Colonic mucosa (tissue), 4 donors: Measurements from ENCODE around the gene DNASE1L3. TPM values are rescaled to one million over a fixed set of nuclear protein-coding genes. Genes with fewer than 3 reads are reported as not detected.

Source experiments
- DNase-seq: peaks from one replicate; pipeline ENCODE4 v3.0.0-alpha.2; 2020
- H3K27ac ChIP-seq: fragments of 200-600 bp; one replicate; pipeline ENCODE4 v1.8.0; 2021
- H3K27me3 ChIP-seq: fragments of 200-600 bp; one replicate; pipeline ENCODE4 v1.8.0; 2021
- H3K36me3 ChIP-seq: fragments of 200-600 bp; one replicate; pipeline ENCODE4 v1.8.0; 2021
- H3K4me1 ChIP-seq: fragments of 200-600 bp; one replicate; pipeline ENCODE4 v1.8.0; 2021; ENCODE audit warnings: mild to moderate bottlenecking
- H3K4me3 ChIP-seq: fragments of 200-600 bp; one replicate; pipeline ENCODE4 v1.8.0; 2021
- H3K9ac ChIP-seq, 2 donors: one replicate each; pipeline ENCODE4 v1.7.0; 2013; ENCODE audit warnings: control low read depth in 2 of 2, low read depth in 2 of 2, low read length in 2 of 2
- H3K9me3 ChIP-seq: fragments of 200-600 bp; one replicate; pipeline ENCODE4 v1.8.0; 2021
- CTCF ChIP-seq: fragments of 200-600 bp; IDR thresholded peaks from one replicate; pipeline ENCODE4 v1.8.0; 2022; ENCODE audit warnings: antibody characterized with exemption, mild to moderate bottlenecking
- intact Hi-C: fragments of 100-400 bp; cut with DNase I; formaldehyde crosslinking; loops from one replicate; pipeline ENCODE4 v1.14.1; 2022
- total RNA-seq, 2 donors: library from RNA; stranded (reverse); fragmentation: NEBNext Ultra II Directional in 1 of 2; extraction: Animal tissue kit (Norgen Biotek cat#: 25700) in 1 of 2; gene quantifications; one replicate each; pipeline ENCODE4 v1.2.1, GENCODE V29; 2021
- donor health status: healthy.
- donor health status: DM: no; HTN: no; CAD: no.
- donor health status: DM: no; HTN: no; CAD: no.

Gene DNASE1L3, protein sequence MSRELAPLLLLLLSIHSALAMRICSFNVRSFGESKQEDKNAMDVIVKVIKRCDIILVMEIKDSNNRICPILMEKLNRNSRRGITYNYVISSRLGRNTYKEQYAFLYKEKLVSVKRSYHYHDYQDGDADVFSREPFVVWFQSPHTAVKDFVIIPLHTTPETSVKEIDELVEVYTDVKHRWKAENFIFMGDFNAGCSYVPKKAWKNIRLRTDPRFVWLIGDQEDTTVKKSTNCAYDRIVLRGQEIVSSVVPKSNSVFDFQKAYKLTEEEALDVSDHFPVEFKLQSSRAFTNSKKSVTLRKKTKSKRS
- 1 to 10 TPM; 2.2 to 6.2 TPM for total RNA-seq

DNA sequence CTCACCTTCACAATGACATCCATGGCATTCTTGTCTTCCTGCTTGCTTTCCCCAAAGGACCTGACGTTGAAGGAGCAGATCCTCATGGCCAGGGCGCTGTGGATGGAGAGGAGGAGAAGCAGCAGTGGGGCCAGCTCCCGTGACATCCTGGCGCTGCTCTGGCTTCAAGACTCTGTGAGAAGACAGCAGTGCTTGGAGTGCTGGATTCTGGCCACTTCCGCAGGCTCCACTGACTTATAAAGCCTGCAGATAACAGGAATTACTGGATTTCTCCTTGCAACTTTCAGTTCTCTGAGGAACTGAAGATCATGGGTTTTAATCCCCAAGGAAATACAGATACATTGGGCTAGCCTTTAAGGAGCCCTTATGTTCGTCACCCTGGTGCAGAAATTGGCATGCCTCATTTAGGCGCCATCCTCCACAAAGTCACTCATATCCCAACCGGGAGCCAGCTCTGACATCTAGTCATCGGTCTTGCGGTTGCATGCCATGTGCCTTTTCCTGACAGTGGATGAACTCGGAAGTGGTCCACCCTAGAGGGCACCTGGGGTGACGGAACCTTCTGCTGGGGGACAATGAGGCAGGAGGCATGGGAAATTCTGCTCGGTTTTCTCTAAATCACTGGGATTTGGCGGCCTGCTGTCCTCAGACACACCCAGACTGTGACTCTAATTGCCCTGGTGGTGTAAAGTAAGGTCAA, at the start of gene DNASE1L3:
Gene DNASE1L3 (minus strand): TSS at position 212 of the 700 bp plus-strand sequence. CDS start 66 bp downstream, at position 146.
- H3K27ac ChIP-seq: no peak within 1 kb of the TSS
- no peak within 1 kb of the TSS for H3K9ac ChIP-seq
- H3K9me3 ChIP-seq: no peaks in the 10 kb centered on the region
- intact Hi-C loops: no loop called here
- H3K27me3 ChIP-seq: no peaks in the 10 kb centered on the region
- no peaks in the 10 kb centered on the region for H3K36me3 ChIP-seq
- H3K4me1 ChIP-seq: no peaks in the 10 kb centered on the region
- no peak for TF ChIP-seq CTCF
- no peak for DNase-seq
- no peak within 1 kb of the TSS for H3K4me3 ChIP-seq

DNA sequence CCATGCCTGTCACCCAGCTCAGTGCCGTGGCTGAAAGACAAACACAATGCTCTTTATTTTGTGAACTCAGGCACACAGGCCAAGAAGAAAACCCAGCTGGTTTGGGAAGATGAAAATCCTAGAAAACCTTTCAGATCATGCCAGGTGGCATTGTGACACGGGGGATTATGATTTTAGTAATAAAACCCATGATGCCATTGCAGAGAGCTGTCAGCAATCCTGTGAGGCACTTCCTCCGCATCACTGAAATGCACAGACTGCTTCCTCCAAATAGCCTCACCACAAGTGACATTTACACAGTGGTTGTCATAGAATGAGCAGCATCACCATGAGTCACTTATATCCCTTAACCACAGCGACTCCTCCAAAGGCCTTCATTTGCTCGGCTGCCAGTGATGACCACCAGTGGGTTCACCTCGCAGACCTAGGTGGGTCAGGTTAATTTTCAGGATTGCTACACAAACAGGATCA, 49.5 kb upstream of the DNASE1L3 start:
- Histone ChIP-seq H3K9ac (no peak overlapping the region), H3K4me1 (no peaks in the 10 kb centered on the region), H3K27me3 (no peaks in the 10 kb centered on the region), H3K4me3 (no peak overlapping the region), H3K36me3 (no peaks in the 10 kb centered on the region), H3K9me3 (no peaks in the 10 kb centered on the region), H3K27ac (no peak overlapping the region)
- TF ChIP-seq CTCF: no peak
- DNase-seq: no peak
- intact Hi-C loops: no loop called here

DNA sequence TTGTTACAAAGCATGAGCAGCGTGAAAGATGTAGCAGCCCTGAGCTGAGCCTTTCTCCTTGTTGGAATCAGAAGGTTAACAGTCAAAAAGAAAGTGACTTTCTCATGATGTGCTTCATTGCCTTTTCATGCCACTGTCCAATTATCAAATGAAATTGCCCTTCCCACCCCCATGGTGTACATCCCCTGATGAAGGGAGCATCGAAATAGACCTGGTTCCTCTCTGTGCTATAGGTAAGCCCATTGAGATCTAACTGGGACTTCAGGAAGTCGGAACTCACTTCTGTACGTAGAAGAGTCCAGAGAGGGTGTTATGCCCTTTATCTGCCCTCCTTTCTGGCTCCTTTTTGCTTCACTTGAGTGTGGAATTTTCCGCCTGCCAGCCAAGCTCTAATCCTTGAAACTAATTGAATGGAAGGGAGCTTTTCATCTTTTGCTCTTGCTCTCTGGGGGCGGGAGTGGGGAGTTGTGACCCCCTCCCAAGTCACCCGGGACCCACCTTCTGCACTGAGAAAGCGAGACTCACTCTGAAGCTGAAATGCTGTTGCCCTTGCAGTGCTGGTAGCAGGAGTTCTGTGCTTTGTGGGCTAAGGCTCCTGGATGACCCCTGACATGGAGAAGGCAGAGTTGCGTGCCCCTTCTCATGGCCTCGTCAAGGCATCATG, 47.8 kb upstream of the DNASE1L3 start:
- DNase-seq: no peak
- intact Hi-C loops: no loop called here
- H3K9me3 ChIP-seq: no peaks in the 10 kb centered on the region
- no peaks in the 10 kb centered on the region for H3K36me3 ChIP-seq
- no peak overlapping the region for H3K4me3 ChIP-seq
- no peak for TF ChIP-seq CTCF
- peaks cover 4% of the 10 kb centered on the region for H3K4me1 ChIP-seq
- no peaks in the 10 kb centered on the region for H3K27me3 ChIP-seq
- H3K27ac ChIP-seq: no peak overlapping the region
- H3K9ac ChIP-seq: no peak overlapping the region

- Histone ChIP-seq H3K36me3 (no peaks in the 10 kb centered on the region), H3K4me1 (peaks cover 4% of the 10 kb centered on the region), H3K4me3 (no peak overlapping the region), H3K27me3 (no peaks in the 10 kb centered on the region), H3K9ac (no peak overlapping the region), H3K9me3 (no peaks in the 10 kb centered on the region), H3K27ac (no peak overlapping the region)
- no peak for DNase-seq
- TF ChIP-seq CTCF: no peak
- intact Hi-C loops: no loop called here
Measured at GRCh38 chr3:58256511-58256910, 45.7 kb upstream of the DNASE1L3 start.

DNA sequence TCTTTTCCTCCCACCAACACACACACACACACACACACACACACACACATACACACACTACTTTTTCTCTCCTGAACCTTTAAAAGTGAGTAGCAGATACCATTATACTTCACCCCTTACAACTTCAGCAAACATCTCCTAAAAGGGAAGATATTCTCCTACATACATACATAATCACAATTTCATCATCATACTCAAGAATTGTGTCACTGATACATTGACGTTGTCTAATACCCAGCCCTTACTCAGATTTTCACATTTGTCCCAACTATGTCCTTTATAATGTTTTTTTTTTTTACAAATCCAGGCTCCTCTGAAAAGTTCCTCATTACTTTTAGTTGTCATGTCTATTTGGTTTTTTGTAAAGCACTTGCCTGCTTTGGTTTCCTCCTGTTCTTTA, 45.3 kb upstream of the DNASE1L3 start:
- Histone ChIP-seq H3K4me1 (peaks cover 4% of the 10 kb centered on the region), H3K4me3 (no peak overlapping the region), H3K36me3 (no peaks in the 10 kb centered on the region), H3K27ac (no peak overlapping the region), H3K9ac (no peak overlapping the region), H3K27me3 (no peaks in the 10 kb centered on the region), H3K9me3 (no peaks in the 10 kb centered on the region)
- TF ChIP-seq CTCF: no peak
- intact Hi-C loops: no loop called here
- DNase-seq: no peak
